ENCODE measurements around the gene UVSSA. TPM values are rescaled to one million over a fixed set of nuclear protein-coding genes. Genes with fewer than 3 reads are reported as not detected.

UVSSA gene
- total RNA-seq, 1 experiment from 2014 or later = 26.3 TPM

GRCh38 chr4:1307951-1308735 is 38.9 kb upstream of the UVSSA start:
- Histone ChIP-seq H3K27me3 (replicated peaks; ENCODE audit: control insufficient read depth, insufficient read depth, low read length) (no peaks in the 10 kb centered on the region), H3K9me3 (no peaks in the 10 kb centered on the region), H3K4me1 (peaks cover 10% of the 10 kb centered on the region), H3K36me3 (ENCODE audit: control insufficient read depth, insufficient read depth, low read length) (peaks cover 3% of the 10 kb centered on the region; the same call in 1 of the 2 replicates), H3K4me3 (ENCODE audit: low read depth, low read length) (no peak overlapping the region)
- no peak for TF ChIP-seq CTCF (IDR thresholded peaks at IDR 0.05; ENCODE audit: insufficient read depth in 1 of 2, low read depth in 1 of 2, low read length in 1 of 2, severe bottlenecking in 1 of 2, unreplicated experiment in 1 of 2)
- intact Hi-C loops (cut with micrococcal nuclease; ENCODE audit: unreplicated experiment) = no loop called here
- peak overlapping the region; percentile 39 for H3K27ac Mint-ChIP-seq (ENCODE audit: unreplicated experiment)
- no peak overlapping the region for H3K4me3 Mint-ChIP-seq (ENCODE audit: unreplicated experiment)
- CTCF ChIA-PET = interaction anchor here (0.9 kb wide), 1 partner anchor 38 kb away, joined by 4 read pairs; no protein-coding TSS in a partner anchor
- POLR2A ChIA-PET = no interaction called here
- peaks cover 21% of the 10 kb centered on the region for H3K4me1 Mint-ChIP-seq (ENCODE audit: low read depth, unreplicated experiment)
- H3K9me3 Mint-ChIP-seq (ENCODE audit: unreplicated experiment) = no peaks in the 10 kb centered on the region
- DNase-seq = no peak
- H3K36me3 Mint-ChIP-seq (ENCODE audit: insufficient read depth, unreplicated experiment) = peaks cover 50% of the 10 kb centered on the region
- H3K27me3 Mint-ChIP-seq (ENCODE audit: insufficient read depth, unreplicated experiment) = no peaks in the 10 kb centered on the region
- no TSS peak for BruUV-seq (replicated peaks)

GRCh38 chr4:1309261-1310010 is 37.6 kb upstream of the UVSSA start:
- intact Hi-C loops (cut with micrococcal nuclease; ENCODE audit: unreplicated experiment) = no loop called here
- no peak for DNase-seq
- peaks cover 10% of the 10 kb centered on the region for H3K4me1 ChIP-seq
- Mint-ChIP-seq H3K4me3 (ENCODE audit: unreplicated experiment) (no peak overlapping the region), H3K36me3 (ENCODE audit: insufficient read depth, unreplicated experiment) (peaks cover 59% of the 10 kb centered on the region), H3K27ac (ENCODE audit: unreplicated experiment) (peak overlapping the region; percentile 39), H3K4me1 (ENCODE audit: low read depth, unreplicated experiment) (peaks cover 21% of the 10 kb centered on the region), H3K9me3 (ENCODE audit: unreplicated experiment) (no peaks in the 10 kb centered on the region), H3K27me3 (ENCODE audit: insufficient read depth, unreplicated experiment) (no peaks in the 10 kb centered on the region)
- H3K9me3 ChIP-seq = no peaks in the 10 kb centered on the region
- H3K4me3 ChIP-seq (ENCODE audit: low read depth, low read length) = no peak overlapping the region
- TF ChIP-seq CTCF (IDR thresholded peaks at IDR 0.05; ENCODE audit: insufficient read depth in 1 of 2, low read depth in 1 of 2, low read length in 1 of 2, severe bottlenecking in 1 of 2, unreplicated experiment in 1 of 2) = no peak
- H3K27me3 ChIP-seq (replicated peaks; ENCODE audit: control insufficient read depth, insufficient read depth, low read length) = no peaks in the 10 kb centered on the region
- ChIA-PET CTCF (interaction anchor here (0.9 kb wide), 1 partner anchor 37 kb away, joined by 4 read pairs; no protein-coding TSS in a partner anchor), POLR2A (no interaction called here)
- no TSS peak for BruUV-seq (replicated peaks)
- H3K36me3 ChIP-seq (ENCODE audit: control insufficient read depth, insufficient read depth, low read length) = peaks cover 3% of the 10 kb centered on the region; the same call in 1 of the 2 replicates

DNA sequence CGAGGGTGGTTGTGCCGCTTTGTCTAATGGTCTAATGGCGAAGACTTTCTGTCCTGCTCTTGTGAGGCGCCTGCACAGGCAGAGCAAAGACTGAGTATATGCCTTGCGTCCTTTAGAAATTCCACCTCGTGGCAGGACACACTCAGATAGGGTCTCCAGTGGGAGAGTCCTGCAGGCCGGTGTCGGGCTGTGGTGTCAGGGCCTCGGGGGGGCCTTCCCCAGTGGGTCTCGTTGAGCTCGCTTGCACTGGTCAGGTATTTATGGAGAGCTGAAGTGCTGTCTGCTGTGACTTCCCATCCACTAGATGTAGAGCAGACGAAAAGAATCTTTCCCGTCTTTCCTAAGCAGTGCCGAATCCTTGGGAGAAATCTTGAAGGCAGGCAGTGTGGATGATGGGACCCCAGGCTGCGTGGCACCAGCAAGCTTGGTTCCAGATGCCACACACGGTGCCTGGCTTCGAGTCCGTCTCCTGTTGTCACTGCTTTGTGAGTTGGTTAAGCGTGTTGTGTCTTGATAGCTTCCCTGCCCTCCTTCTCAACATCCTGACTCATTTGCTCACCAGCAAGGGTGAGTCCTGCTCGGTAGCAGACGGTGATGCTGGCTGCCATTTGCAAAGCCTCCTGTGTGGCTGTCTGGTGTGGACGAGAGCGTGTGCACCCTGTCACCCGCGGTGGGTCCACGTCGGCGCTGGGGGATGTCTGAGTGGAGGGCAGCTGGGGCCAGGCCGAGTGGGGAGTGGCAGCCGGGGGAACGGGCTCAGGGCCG is 36.8 kb upstream of the UVSSA start:
- peaks cover 21% of the 10 kb centered on the region for H3K4me1 Mint-ChIP-seq (ENCODE audit: low read depth, unreplicated experiment)
- no peak overlapping the region for H3K4me3 ChIP-seq (ENCODE audit: low read depth, low read length)
- intact Hi-C loops (cut with micrococcal nuclease; ENCODE audit: unreplicated experiment) = no loop called here
- no peak for DNase-seq
- no peak overlapping the region for H3K27ac Mint-ChIP-seq (ENCODE audit: unreplicated experiment)
- no peaks in the 10 kb centered on the region for H3K27me3 Mint-ChIP-seq (ENCODE audit: insufficient read depth, unreplicated experiment)
- POLR2A ChIA-PET = no interaction called here
- H3K4me3 Mint-ChIP-seq (ENCODE audit: unreplicated experiment) = no peak overlapping the region
- peaks cover 3% of the 10 kb centered on the region; the same call in 1 of the 2 replicates for H3K4me1 ChIP-seq
- peaks cover 3% of the 10 kb centered on the region; the same call in 1 of the 2 replicates for H3K36me3 ChIP-seq (ENCODE audit: control insufficient read depth, insufficient read depth, low read length)
- H3K9me3 ChIP-seq = no peaks in the 10 kb centered on the region
- no peaks in the 10 kb centered on the region for H3K27me3 ChIP-seq (replicated peaks; ENCODE audit: control insufficient read depth, insufficient read depth, low read length)
- no TSS peak for BruUV-seq (replicated peaks)
- H3K36me3 Mint-ChIP-seq (ENCODE audit: insufficient read depth, unreplicated experiment) = peaks cover 65% of the 10 kb centered on the region
- TF ChIP-seq CTCF (IDR thresholded peaks at IDR 0.05; ENCODE audit: insufficient read depth in 1 of 2, low read depth in 1 of 2, low read length in 1 of 2, severe bottlenecking in 1 of 2, unreplicated experiment in 1 of 2) = no peak
- CTCF ChIA-PET = no interaction called here
- no peaks in the 10 kb centered on the region for H3K9me3 Mint-ChIP-seq (ENCODE audit: unreplicated experiment)
